SK-N-SH (cell line): Measurements from ENCODE around the gene HS2ST1. TPM values are rescaled to one million over a fixed set of nuclear protein-coding genes. Genes with fewer than 3 reads are reported as not detected.
"Not testable (repeated sequence)": the region's sequence is repeated elsewhere in the genome, so short reads cannot be mapped to it uniquely, and the experiment has no call there.

Experiments used
- CTCF ChIA-PET: fragments of 300-600, 350-600 bp; formaldehyde crosslinking; extraction: SDS; loops from one replicate; lab custom pipeline; 2021; lab: Yijun Ruan, JAX
- POLR2A ChIA-PET: fragments of 350-600 bp; sonication (Branson Sonifier 250); formaldehyde crosslinking; extraction: SDS; loops from one replicate; lab custom pipeline; 2020; ENCODE audit warnings: antibody characterized with exemption, inconsistent platforms; lab: Yijun Ruan, JAX
- DNase-seq: peaks from one replicate; pipeline ENCODE4 v3.0.0; 2012
- H2AFZ ChIP-seq: fragments of 200-600 bp; sonication (generic); 2 replicates; pipeline ENCODE4 v1.8.1; 2016; ENCODE audit warnings: antibody characterized with exemption, mild to moderate bottlenecking, low read depth
- H3F3A ChIP-seq: fragments of 200-600 bp; sonication (generic); replicated peaks from 2 replicates; pipeline ENCODE3; 2016; ENCODE audit warnings: antibody characterized with exemption, mild to moderate bottlenecking; ENCODE audit not compliant: insufficient read depth
- H3K27ac ChIP-seq, 2 experiments: fragments of 200-500 bp in 1 of 2; fragments of 200-600 bp in 1 of 2; sonication (Bioruptor generic) in 1 of 2; sonication (generic), shearing (Covaris generic) in 1 of 2; 2 replicates each; pipeline versions ENCODE4 v1.5.1 to v1.6.1; 2014 to 2016; ENCODE audit warnings: low read depth in 2 of 2, inconsistent platforms in 1 of 2, low read length in 1 of 2, mild to moderate bottlenecking in 1 of 2, mixed read lengths in 1 of 2
- H3K27me3 ChIP-seq: fragments of 200-600 bp; sonication (generic), shearing (Covaris generic); 2 replicates; pipeline ENCODE4 v1.6.1; 2016; ENCODE audit warnings: mixed run types; ENCODE audit not compliant: insufficient read depth
- H3K36me3 ChIP-seq, 2 experiments: fragments of 200-500 bp in 1 of 2; fragments of 200-600 bp in 1 of 2; sonication (Bioruptor generic) in 1 of 2; sonication (generic) in 1 of 2; replicated peaks in 1 of 2; 2 replicates each; pipeline versions ENCODE3 to v1.5.1; 2014 to 2016; ENCODE audit warnings: low read length in 1 of 2, mild to moderate bottlenecking in 1 of 2; ENCODE audit not compliant: insufficient read depth in 2 of 2, control insufficient read depth in 1 of 2
- H3K4me1 ChIP-seq, 2 experiments: fragments of 200-500 bp in 1 of 2; fragments of 200-600 bp in 1 of 2; sonication (Bioruptor generic) in 1 of 2; sonication (generic), shearing (Covaris generic) in 1 of 2; 2 replicates each; pipeline versions ENCODE4 v1.5.1 to v1.6.1; 2014 to 2016; ENCODE audit warnings: low read depth in 1 of 2, low read length in 1 of 2, mixed run types in 1 of 2; ENCODE audit not compliant: insufficient read depth in 2 of 2, control insufficient read depth in 1 of 2
- H3K4me2 ChIP-seq: fragments of 200-600 bp; sonication (generic), shearing (Covaris generic); 2 replicates; pipeline ENCODE4 v1.6.1; 2017; ENCODE audit warnings: mixed run types
- H3K4me3 ChIP-seq, 2 experiments: fragments of 200-500 bp in 1 of 2; fragments of 200-600 bp in 1 of 2; sonication (Bioruptor generic) in 1 of 2; sonication (generic), shearing (Covaris generic) in 1 of 2; 2 replicates each; pipeline versions ENCODE4 v1.5.1 to v1.8.1; 2014 to 2016; ENCODE audit warnings: low read depth in 2 of 2, inconsistent platforms in 1 of 2, low read length in 1 of 2, mild to moderate bottlenecking in 1 of 2, mixed read lengths in 1 of 2, moderate library complexity in 1 of 2
- H3K79me2 ChIP-seq: fragments of 200-600 bp; sonication (generic); 2 replicates; pipeline ENCODE4 v1.8.1; 2017; ENCODE audit warnings: mild to moderate bottlenecking; ENCODE audit not compliant: insufficient read depth
- H3K9ac ChIP-seq: fragments of 200-600 bp; sonication (generic); 2 replicates; pipeline ENCODE4 v1.6.1; 2017; ENCODE audit warnings: mixed run types
- H3K9me2 ChIP-seq: fragments of 200-600 bp; sonication (generic); 2 replicates; pipeline ENCODE4 v1.6.1; 2017; ENCODE audit warnings: mixed run types
- H3K9me3 ChIP-seq: fragments of 200-600 bp; sonication (generic); 2 replicates; pipeline ENCODE4 v1.6.1; 2017; ENCODE audit warnings: mixed run types, mild to moderate bottlenecking, moderate library complexity
- H4K20me1 ChIP-seq: fragments of 200-600 bp; sonication (generic); 2 replicates; pipeline ENCODE4 v1.6.1; 2017; ENCODE audit warnings: mild to moderate bottlenecking, mixed run types; ENCODE audit not compliant: insufficient read depth
- CHD2 ChIP-seq: fragments of 150-350 bp; IDR thresholded peaks from 2 replicates; pipeline ENCODE4 v1.6.1; 2018; ENCODE audit warnings: low read length; ENCODE audit not compliant: partially characterized antibody
- EP300 ChIP-seq, 2 experiments: IDR thresholded peaks; 2 replicates each; pipeline versions ENCODE4 v1.4.0 to v1.6.1; 2012; ENCODE audit warnings: borderline replicate concordance in 1 of 2, low read depth in 1 of 2, low read length in 1 of 2
- FOXM1 ChIP-seq: IDR thresholded peaks from 2 replicates; pipeline ENCODE4 v1.4.0; 2012; ENCODE audit warnings: low read depth, mild to moderate bottlenecking
- MAX ChIP-seq: IDR thresholded peaks from 2 replicates; pipeline ENCODE4 v1.4.0; 2012; ENCODE audit warnings: low read depth
- NRF1 ChIP-seq: IDR thresholded peaks from 2 replicates; pipeline ENCODE4 v1.6.1; 2012; ENCODE audit warnings: low read depth, mild to moderate bottlenecking, low read length
- PBX3 ChIP-seq: IDR thresholded peaks from 2 replicates; pipeline ENCODE4; 2012
- RAD21 ChIP-seq: IDR thresholded peaks from 2 replicates; pipeline ENCODE4 v1.6.1; 2012; ENCODE audit warnings: mild to moderate bottlenecking, low read length
- USF2 ChIP-seq: fragments of 150-350 bp; IDR thresholded peaks from 2 replicates; pipeline ENCODE4 v1.6.1; 2017; ENCODE audit warnings: antibody characterized with exemption, low read length, low read depth, borderline replicate concordance
- WGBS: methylation state at CpG from one replicate; pipeline ENCODE4 v1.1.6; 2017; ENCODE audit warnings: low lambda C conversion rate; 5-methylcytosine and 5-hydroxymethylcytosine counted together
- polyA plus RNA-seq, 3 experiments: library from polyadenylated mRNA; depleted of rRNA; stranded (reverse); fragments of >200 nt; gene quantifications; 2 replicates each; pipeline ENCODE4 v1.2.3, GENCODE V29; 2012

HS2ST1 gene
- polyA plus RNA-seq, 1 of the 3 experiments (the other 2 are of a cell fraction), result 16.6 TPM

GRCh38 chr1:86865973-86866637 is 48.3 kb upstream of the HS2ST1 start (continued):
- TF ChIP-seq PBX3 (no peak), RAD21 (no peak), FOXM1 (no peak), NRF1 (no peak)

GRCh38 chr1:86866665-86867064 is 47.8 kb upstream of the HS2ST1 start:
- POLR2A ChIA-PET, result no interaction called here

GRCh38 chr1:86867278-86867677 is 47.2 kb upstream of the HS2ST1 start:
- Histone ChIP-seq H3K79me2 (peaks cover 25% of the 10 kb centered on the region; the same call in 1 of the 2 replicates), H3K36me3 (peaks cover 0 to 29% of the 10 kb centered on the region in 2 experiments), H3F3A (peaks cover 23% of the 10 kb centered on the region)
- CTCF ChIA-PET, H2AFZ ChIP-seq, H3K27ac ChIP-seq, POLR2A ChIA-PET, H3K4me2 ChIP-seq, H3K9ac ChIP-seq, H3K27me3 ChIP-seq, H3K9me2 ChIP-seq, H4K20me1 ChIP-seq, H3K4me3 ChIP-seq, H3K4me1 ChIP-seq, DNase-seq, H3K9me3 ChIP-seq: not testable (repeated sequence)
- 94% methylated on average over 4 of the region's 4 CpGs for WGBS

More at GRCh38 chr1:86866665-86867064, 47.8 kb upstream of the HS2ST1 start:
- Histone ChIP-seq H3K4me1 (no peaks in the 10 kb centered on the region), H3K79me2 (peaks cover 25% of the 10 kb centered on the region; the same call in 1 of the 2 replicates), H3K4me3 (no peak overlapping the region), H4K20me1 (no peaks in the 10 kb centered on the region; the same call in 1 of the 2 replicates), H3K9me3 (no peaks in the 10 kb centered on the region), H3K27me3 (no peaks in the 10 kb centered on the region), H3K9me2 (no peaks in the 10 kb centered on the region)
- no peak for DNase-seq
- CTCF ChIA-PET, result no interaction called here
- TF ChIP-seq USF2 (no peak), EP300 (IDR thresholded peaks at IDR 0.05; ENCODE audit: borderline replicate concordance in 1 of 2, low read depth in 1 of 2, low read length in 1 of 2) (no peak), MAX (no peak), CHD2 (no peak)
- TF ChIP-seq, all 33 proteins: peak for 0
- Histone ChIP-seq H3F3A (peaks cover 21% of the 10 kb centered on the region), H3K36me3 (peaks cover 0 to 30% of the 10 kb centered on the region in 2 experiments), H3K27ac (no peak overlapping the region), H3K9ac (no peak overlapping the region), H2AFZ (no peak overlapping the region), H3K4me2 (no peak overlapping the region)
